HG03175 (cell line): Measurements from ENCODE around the gene RELT.

Experiments used
- ATAC-seq: cut with Tn5 transposase; IDR thresholded peaks from one replicate; pipeline ENCODE4 v1.9.1; 2021; ENCODE audit warnings: mild to moderate bottlenecking, moderate library complexity; ENCODE audit not compliant: unreplicated experiment

The RELT gene

DNA sequence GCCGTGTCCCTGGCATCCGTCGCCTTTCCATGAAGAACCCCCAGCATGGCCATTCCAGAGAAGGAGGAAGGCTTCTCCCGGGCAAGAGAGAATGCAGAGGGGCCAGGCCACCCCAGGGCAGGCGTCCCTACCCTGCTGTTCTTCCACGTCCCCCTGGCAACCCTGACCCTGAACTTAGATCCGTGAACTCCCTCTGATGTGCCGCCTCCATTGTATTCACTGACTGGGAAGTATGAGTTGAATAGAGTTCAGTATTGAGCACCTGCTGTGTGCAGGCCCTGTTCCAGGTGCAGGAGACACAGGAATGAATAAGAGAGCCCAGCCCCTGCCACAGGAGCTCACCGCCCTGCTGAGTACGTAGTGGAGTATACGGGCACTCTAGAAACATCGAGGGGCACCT, 29.1 kb upstream of the RELT start:
- no peak for ATAC-seq

- no peak for ATAC-seq
Measured at GRCh38 chr11:73348838-73349237, 27.4 kb upstream of the RELT start.

DNA sequence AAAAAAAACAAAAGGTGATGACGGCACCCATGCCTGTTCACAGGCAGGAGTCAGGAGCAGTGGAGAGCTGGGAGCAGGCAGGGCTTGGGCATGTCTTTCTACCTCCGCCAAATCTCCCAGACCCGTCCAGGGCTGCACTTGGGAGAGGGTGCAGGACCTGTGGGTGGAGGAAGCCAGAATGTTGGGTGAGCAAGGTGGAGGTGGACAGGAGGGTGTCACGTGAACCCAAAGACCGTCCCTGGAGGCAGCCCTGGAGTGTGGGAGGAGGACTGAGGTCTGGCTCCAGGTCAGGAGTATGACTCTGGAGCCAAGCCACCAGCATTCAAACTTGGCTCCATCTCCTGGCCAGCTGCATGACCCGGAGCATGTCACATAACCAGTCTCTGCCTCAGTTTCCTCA, 26.6 kb upstream of the RELT start:
- no peak for ATAC-seq

GRCh38 chr11:73350908-73351636, 25.1 kb upstream of the RELT start:
- no peak for ATAC-seq

- no peak for ATAC-seq
Measured at GRCh38 chr11:73353422-73353821, 22.8 kb upstream of the RELT start.

DNA sequence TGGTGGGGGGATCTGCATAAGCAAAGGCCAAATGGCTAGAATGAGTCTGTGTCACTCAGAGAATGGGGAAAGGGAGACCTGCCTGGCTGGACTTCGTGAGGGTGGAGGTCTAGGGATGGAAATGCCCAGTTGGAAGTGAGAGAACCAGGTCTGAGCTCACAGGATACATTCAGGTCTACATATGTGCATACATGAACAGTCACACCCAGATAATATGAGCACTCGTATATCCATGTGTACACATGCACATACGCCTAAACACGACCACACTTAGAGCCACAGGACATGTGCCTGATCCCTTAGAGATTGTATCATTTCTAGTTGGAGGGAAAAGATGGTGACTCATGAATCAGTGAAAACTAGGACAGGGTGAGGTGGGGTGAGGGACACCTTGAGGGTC, 21.1 kb upstream of the RELT start:
- no peak for ATAC-seq

- ATAC-seq: no peak
Measured at GRCh38 chr11:73356979-73357860, 19.0 kb upstream of the RELT start.

GRCh38 chr11:73358071-73358470, 18.1 kb upstream of the RELT start:
- no peak for ATAC-seq

DNA sequence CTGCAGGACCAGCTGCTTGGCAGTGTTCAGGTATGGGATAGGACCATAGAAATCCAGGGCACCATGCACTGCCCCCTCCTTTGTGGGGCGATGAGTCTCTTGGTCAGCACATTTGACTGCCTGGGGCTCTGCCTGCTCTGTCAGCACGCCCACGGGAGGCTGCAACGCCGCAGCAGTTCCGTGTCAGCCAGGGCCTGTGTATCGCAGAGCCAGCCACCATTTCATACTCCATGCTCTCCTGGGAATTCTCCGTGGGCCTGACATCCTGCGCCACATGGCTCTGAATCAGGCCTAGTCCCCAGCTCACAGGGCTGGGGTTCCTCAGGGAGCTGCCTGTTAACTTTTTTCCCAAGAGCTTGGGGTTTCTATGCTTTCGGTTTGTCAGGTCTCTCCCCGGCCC, 16.9 kb upstream of the RELT start:
- no peak for ATAC-seq

GRCh38 chr11:73359930-73360742, 16.1 kb upstream of the RELT start:
- no peak for ATAC-seq

- ATAC-seq: no peak
Measured at GRCh38 chr11:73360743-73361369, 15.3 kb upstream of the RELT start.

DNA sequence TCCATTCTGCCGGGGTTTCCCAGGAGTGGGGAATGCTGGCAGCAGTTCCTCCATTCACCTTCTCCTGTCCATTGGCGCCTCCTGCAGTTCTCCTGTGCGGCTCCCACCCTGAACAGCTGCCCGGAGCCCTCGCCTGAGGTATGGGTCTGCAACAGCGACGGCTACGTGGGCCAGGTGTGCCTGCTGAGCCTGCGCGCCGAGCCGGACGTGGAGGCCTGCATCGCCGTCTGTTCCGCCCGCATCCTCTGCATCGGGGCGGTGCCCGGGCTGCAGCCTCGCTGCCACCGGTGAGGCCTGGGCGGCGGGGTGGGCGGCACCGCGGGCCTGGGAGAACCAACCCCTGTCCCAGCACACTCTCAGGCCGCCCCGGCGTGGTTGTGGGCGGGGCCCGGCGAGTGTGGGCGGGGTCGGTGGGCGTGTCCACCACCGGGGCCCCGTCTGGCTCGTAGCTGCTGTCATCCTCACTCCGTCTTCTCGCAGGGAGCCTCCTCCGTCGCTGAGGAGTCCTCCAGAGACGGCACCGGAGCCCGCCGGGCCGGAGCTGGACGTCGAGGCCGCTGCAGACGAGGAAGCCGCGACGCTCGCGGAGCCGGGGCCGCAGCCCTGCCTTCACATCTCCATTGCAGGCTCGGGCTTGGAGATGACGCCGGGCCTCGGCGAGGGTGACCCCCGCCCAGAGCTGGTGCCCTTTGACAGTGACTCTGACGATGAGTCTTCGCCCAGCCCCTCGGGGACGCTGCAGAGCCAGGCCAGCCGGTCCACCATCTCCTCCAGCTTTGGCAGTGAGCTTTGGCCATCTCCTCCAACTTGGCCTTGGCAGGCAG, 14.0 kb upstream of the RELT start:
- no peak for ATAC-seq

GRCh38 chr11:73363147-73363546, 13.1 kb upstream of the RELT start:
- ATAC-seq: no peak

- no peak for ATAC-seq
Measured at GRCh38 chr11:73365352-73366264, 10.6 kb upstream of the RELT start.

DNA sequence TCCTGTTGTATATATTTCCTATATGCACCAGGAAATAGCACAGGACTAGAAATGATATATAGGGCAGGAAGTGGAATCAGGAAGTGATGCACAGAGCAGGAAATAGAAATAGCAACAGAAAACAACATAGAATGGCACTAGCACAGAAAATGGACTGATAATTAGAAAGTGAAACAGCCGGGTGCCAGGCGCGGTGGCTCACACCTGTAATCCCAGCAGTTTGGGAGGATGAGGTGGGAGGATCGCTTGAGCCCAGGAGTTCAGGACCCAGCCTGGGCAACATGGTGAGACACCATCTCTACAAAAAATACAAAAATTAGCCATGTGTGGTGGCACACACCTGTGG, 10.0 kb upstream of the RELT start:
- ATAC-seq: no peak

DNA sequence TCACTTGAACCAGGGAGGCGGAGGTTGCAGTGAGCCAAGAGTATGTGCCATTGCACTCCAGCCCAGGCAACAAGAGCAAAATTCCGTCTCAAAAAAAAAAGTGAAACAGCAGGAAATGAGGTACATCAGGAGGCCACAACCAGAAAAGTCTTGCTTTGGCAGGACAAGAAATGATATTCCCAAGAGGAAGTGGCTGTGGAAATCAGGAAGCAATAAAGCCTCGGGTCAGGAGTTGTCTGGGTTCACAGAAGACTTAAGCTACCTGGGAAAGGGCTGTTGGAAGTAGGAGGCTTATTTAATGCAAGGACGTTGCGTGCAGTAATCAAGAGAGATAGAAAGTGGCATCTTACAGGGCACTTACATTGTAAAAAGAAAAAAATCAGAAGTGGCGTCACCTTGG, 9.2 kb upstream of the RELT start:
- no peak for ATAC-seq

GRCh38 chr11:73367482-73368024, 8.6 kb upstream of the RELT start:
- ATAC-seq: no peak

- no peak for ATAC-seq
Measured at GRCh38 chr11:73372375-73372993, 3.7 kb upstream of the RELT start.
